ENCODE data around the gene CPS1. TPM values are rescaled to one million over a fixed set of nuclear protein-coding genes. Genes with fewer than 3 reads are reported as not detected.

Gene CPS1
- total RNA-seq, 2 donors from 2014 or later = 3.4 to 3.5 TPM

DNA sequence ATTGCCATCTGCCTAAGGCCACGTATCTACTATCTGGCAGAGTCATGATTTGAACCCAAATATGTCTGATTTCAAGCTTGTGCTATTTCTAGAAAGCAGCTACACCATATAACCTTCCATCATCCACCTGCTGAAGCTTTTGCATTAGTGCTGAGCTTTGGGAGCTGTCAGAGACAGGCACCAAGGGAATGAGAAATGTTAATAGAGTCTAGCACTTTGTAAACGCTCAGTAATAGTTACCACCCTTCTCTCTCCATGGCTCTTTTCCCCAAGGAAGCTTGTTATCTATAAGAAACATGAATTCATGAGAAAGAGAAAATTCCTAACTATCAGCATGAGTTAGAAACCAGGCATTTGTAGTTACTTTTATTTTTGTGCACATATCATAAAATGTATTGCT lies 151.5 kb downstream of the CPS1 start:
- H3K36me3 ChIP-seq = no peaks in the 10 kb centered on the region
- H3K27ac ChIP-seq = no peak overlapping the region
- H3K4me1 ChIP-seq (ENCODE audit: control insufficient read depth in 1 of 2, low read depth in 2 of 2) = no peaks in the 10 kb centered on the region
- DNase-seq (ENCODE audit: low spot score) (no peak), ATAC-seq (ENCODE audit: insufficient number of reproducible peaks, low FRiP score, low read depth) (no peak)
- H3K27me3 ChIP-seq (replicated peaks; ENCODE audit: insufficient read depth) = no peaks in the 10 kb centered on the region
- no peak overlapping the region for H3K4me3 ChIP-seq
- H3K9me3 ChIP-seq = no peaks in the 10 kb centered on the region
- TF ChIP-seq, protein P1, sequence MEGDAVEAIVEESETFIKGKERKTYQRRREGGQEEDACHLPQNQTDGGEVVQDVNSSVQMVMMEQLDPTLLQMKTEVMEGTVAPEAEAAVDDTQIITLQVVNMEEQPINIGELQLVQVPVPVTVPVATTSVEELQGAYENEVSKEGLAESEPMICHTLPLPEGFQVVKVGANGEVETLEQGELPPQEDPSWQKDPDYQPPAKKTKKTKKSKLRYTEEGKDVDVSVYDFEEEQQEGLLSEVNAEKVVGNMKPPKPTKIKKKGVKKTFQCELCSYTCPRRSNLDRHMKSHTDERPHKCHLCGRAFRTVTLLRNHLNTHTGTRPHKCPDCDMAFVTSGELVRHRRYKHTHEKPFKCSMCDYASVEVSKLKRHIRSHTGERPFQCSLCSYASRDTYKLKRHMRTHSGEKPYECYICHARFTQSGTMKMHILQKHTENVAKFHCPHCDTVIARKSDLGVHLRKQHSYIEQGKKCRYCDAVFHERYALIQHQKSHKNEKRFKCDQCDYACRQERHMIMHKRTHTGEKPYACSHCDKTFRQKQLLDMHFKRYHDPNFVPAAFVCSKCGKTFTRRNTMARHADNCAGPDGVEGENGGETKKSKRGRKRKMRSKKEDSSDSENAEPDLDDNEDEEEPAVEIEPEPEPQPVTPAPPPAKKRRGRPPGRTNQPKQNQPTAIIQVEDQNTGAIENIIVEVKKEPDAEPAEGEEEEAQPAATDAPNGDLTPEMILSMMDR (IDR thresholded peaks at IDR 0.05) = no peak

DNA sequence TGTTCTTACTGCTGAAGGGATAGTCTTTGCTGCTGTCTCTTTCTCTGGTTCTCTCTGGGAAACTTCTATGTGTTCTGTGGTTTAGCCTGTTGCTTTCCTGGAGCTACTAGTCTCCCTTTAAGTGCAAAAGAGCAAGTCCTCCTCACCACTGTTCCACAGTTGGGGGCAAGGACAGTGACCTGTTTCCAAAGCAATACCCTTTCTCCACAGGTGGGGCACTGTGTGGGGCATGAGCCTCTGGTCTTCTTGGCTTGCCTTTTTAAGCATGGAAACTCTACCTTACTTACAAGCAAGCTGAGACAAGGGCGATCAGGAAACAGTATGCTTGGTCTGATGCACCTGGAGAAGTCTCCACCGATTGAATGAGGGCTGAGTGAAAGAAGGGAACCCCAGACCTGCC lies 156.7 kb downstream of the CPS1 start:
- H3K4me3 ChIP-seq = no peak overlapping the region
- ATAC-seq (ENCODE audit: insufficient number of reproducible peaks, low FRiP score, low read depth) (no peak), DNase-seq (ENCODE audit: low spot score) (no peak)
- TF ChIP-seq, protein P1 (IDR thresholded peaks at IDR 0.05) = no peak
- H3K27ac ChIP-seq = no peak overlapping the region
- no peaks in the 10 kb centered on the region for H3K36me3 ChIP-seq
- H3K9me3 ChIP-seq = no peaks in the 10 kb centered on the region
- H3K4me1 ChIP-seq (ENCODE audit: control insufficient read depth in 1 of 2, low read depth in 2 of 2) = no peaks in the 10 kb centered on the region
- H3K27me3 ChIP-seq (replicated peaks; ENCODE audit: insufficient read depth) = no peaks in the 10 kb centered on the region

DNA sequence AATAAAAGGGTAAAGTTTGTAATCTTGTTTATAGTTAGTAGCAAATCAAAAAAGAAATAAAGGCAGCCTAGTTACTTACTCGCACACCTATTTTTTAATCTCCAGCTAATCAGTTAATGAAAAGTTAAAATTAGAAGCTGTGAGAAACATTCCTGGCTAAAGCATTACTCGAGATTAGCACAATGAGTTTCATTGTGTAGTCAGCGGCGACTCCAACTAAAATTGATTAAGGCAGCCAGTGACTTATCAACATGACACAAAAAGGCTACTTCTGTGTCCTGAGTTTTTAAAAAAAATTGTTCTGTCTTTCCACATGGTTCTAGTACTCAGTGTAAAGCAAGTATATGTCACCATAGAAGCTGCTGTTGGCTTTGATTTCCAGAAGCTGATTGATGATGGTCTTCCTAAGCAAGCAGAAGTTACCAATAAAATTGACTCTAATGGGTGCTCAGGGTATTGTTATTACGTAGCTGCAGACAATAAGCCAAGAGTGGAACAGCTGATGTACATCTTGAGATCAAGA lies 159.2 kb downstream of the CPS1 start:
- DNase-seq (ENCODE audit: low spot score) = no peak
- Histone ChIP-seq H3K36me3 (no peaks in the 10 kb centered on the region), H3K27ac (no peak overlapping the region), H3K27me3 (replicated peaks; ENCODE audit: insufficient read depth) (no peaks in the 10 kb centered on the region), H3K4me3 (no peak overlapping the region), H3K4me1 (ENCODE audit: control insufficient read depth in 1 of 2, low read depth in 2 of 2) (no peaks in the 10 kb centered on the region), H3K9me3 (no peaks in the 10 kb centered on the region)
- no peak for ATAC-seq (ENCODE audit: insufficient number of reproducible peaks, low FRiP score, low read depth)
- TF ChIP-seq, protein P1 (IDR thresholded peaks at IDR 0.05) = no peak

DNA sequence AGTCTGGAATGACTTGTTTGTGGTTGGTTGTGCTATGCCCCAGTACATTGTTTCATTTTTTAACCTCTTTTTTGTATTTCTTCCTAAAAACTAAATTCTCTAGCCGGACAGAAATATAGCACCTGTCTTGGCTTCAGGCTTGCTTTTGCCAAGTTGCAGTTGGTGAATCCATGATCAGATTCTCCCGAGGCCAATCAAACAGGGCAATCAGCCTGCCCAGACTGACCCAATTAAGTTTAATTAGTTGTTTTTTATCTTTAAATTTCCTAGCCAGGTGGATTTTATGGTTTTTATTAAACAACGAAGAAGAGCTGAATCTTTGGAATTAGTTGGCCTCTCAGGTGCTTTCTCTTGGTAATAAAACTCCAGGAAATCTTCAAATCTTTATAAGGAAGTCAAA lies 162.1 kb downstream of the CPS1 start:
- Histone ChIP-seq H3K4me1 (ENCODE audit: control insufficient read depth in 1 of 2, low read depth in 2 of 2) (no peaks in the 10 kb centered on the region), H3K9me3 (no peaks in the 10 kb centered on the region), H3K36me3 (no peaks in the 10 kb centered on the region), H3K27ac (no peak overlapping the region), H3K27me3 (replicated peaks; ENCODE audit: insufficient read depth) (no peaks in the 10 kb centered on the region), H3K4me3 (no peak overlapping the region)
- TF ChIP-seq, protein P1 (IDR thresholded peaks at IDR 0.05) = no peak
- no peak for DNase-seq (ENCODE audit: low spot score)
- ATAC-seq (ENCODE audit: insufficient number of reproducible peaks, low FRiP score, low read depth) = no peak

DNA sequence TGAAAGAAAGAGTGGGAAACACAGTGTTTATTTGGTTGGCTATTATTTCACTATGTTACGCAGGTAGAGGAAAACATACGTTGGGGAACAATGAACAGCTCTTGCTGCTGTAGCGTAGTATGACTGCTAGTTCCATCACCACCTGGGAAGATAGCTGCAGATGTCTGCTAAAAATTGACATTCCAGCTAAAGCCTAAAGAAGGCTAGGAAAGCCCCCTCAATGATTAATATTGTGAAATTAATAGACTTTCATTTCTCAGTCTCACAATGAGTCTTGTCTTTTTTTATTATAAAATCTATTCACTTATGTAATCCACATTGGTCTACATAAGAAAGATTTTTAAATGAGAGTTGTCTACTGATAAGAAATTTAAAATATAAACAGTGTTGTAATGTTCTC lies 165.7 kb downstream of the CPS1 start:
- H3K4me3 ChIP-seq = no peak overlapping the region
- H3K36me3 ChIP-seq = no peaks in the 10 kb centered on the region
- H3K9me3 ChIP-seq = no peaks in the 10 kb centered on the region
- DNase-seq (ENCODE audit: low spot score) = no peak
- no peak for ATAC-seq (ENCODE audit: insufficient number of reproducible peaks, low FRiP score, low read depth)
- H3K27me3 ChIP-seq (replicated peaks; ENCODE audit: insufficient read depth) = no peaks in the 10 kb centered on the region
- TF ChIP-seq, protein P1 (IDR thresholded peaks at IDR 0.05) = no peak
- no peak overlapping the region for H3K27ac ChIP-seq
- no peaks in the 10 kb centered on the region for H3K4me1 ChIP-seq (ENCODE audit: control insufficient read depth in 1 of 2, low read depth in 2 of 2)
